Posterior vena cava (tissue), 2 donors: Measurements from ENCODE around the gene RHAG. TPM values are rescaled to one million over a fixed set of nuclear protein-coding genes. Genes with fewer than 3 reads are reported as not detected.

Experiments
- DNase-seq: peaks from one replicate; pipeline ENCODE4 v3.0.0-alpha.2; 2020; ENCODE audit warnings: low spot score
- intact Hi-C, 2 donors: fragments of 100-400 bp; cut with DNase I; formaldehyde crosslinking; loops; one replicate each; pipeline versions ENCODE4 v1.14.1 to v1.14.2; 2022 to 2023
- total RNA-seq, 2 donors: library from RNA; stranded (reverse); fragmentation: NEBNext Ultra II Directional; extraction: Animal tissue kit (Norgen Biotek cat#: 25700); gene quantifications; one replicate each; pipeline ENCODE4 v1.2.1, GENCODE V29; 2021
- donor health status: DM: yes; HTN: yes; CAD: no.
- donor health status: DM: yes; HTN: yes; CAD: no.

Gene RHAG
- total RNA-seq, 2 donors from 2014 or later, result 0.28 TPM; not detected in 1

- DNase-seq, result no peak
- intact Hi-C loops, result no loop called here
Measured at GRCh38 chr6:49579649-49580048, 57.0 kb downstream of the RHAG start.

- intact Hi-C loops, result no loop called here
Measured at GRCh38 chr6:49576618-49577017, 60.0 kb downstream of the RHAG start.

GRCh38 chr6:49570474-49571079 is 66.1 kb downstream of the RHAG start:
- intact Hi-C loops, result no loop called here
- no peak for DNase-seq

More at GRCh38 chr6:49576618-49577017, 60.0 kb downstream of the RHAG start:
- DNase-seq, result no peak

- intact Hi-C loops, result no loop called here
- DNase-seq, result peak; percentile 63
Measured at GRCh38 chr6:49565855-49566254, 70.8 kb downstream of the RHAG start.

GRCh38 chr6:49565261-49565660 is 71.4 kb downstream of the RHAG start:
- intact Hi-C loops, result no loop called here

GRCh38 chr6:49564552-49564951 is 72.1 kb downstream of the RHAG start:
- intact Hi-C loops, result no loop called here
- DNase-seq, result no peak

More at GRCh38 chr6:49565261-49565660, 71.4 kb downstream of the RHAG start:
- no peak for DNase-seq

GRCh38 chr6:49563006-49563886 is 73.4 kb downstream of the RHAG start:
- intact Hi-C loops, result no loop called here
- DNase-seq, result no peak

- no peak for DNase-seq
- intact Hi-C loops, result no loop called here
Measured at GRCh38 chr6:49558238-49558637, 78.4 kb downstream of the RHAG start.

- intact Hi-C loops, result no loop called here
Measured at GRCh38 chr6:49557177-49557576, 79.5 kb downstream of the RHAG start.

GRCh38 chr6:49556429-49556837 is 80.2 kb downstream of the RHAG start:
- no peak for DNase-seq
- intact Hi-C loops, result no loop called here

More at GRCh38 chr6:49557177-49557576, 79.5 kb downstream of the RHAG start:
- no peak for DNase-seq

- DNase-seq, result no peak
- intact Hi-C loops, result no loop called here
Measured at GRCh38 chr6:49555951-49556350, 80.7 kb downstream of the RHAG start.

Other genes starting within 250 kb of the RHAG start
- gene MMUT, start 173.6 kb downstream of the RHAG start, total RNA-seq, result 10 to 100 TPM; 18.8 to 19.0 TPM
- gene CENPQ, start 173.5 kb downstream of the RHAG start, total RNA-seq, result 1 to 10 TPM; 4.8 to 5.2 TPM
- not detected for gene GLYATL3, start 136.9 kb downstream of the RHAG start, total RNA-seq
- gene C6orf141, start 86.2 kb downstream of the RHAG start, total RNA-seq, result 1 to 10 TPM; 1.6 to 1.7 TPM
- gene CRISP2, start 76.7 kb upstream of the RHAG start, total RNA-seq, result not detected
- gene CRISP3, start 107.5 kb upstream of the RHAG start, total RNA-seq, result under 1 TPM; 0.10 to 0.19 TPM
- not detected for gene PGK2, start 150.4 kb upstream of the RHAG start, total RNA-seq
- gene CRISP1, start 229.7 kb upstream of the RHAG start, total RNA-seq, result not detected